WTC11 (cell line): Measurements from ENCODE around the gene PARD3B. TPM values are rescaled to one million over a fixed set of nuclear protein-coding genes. Genes with fewer than 3 reads are reported as not detected.

Experiments
- ATAC-seq: fragments of 200-7000 bp; cut with Tn5 transposase; 2 replicates; pipeline ENCODE4 v1.10.0; 2021; ENCODE audit warnings: mild to moderate bottlenecking, moderate library complexity
- CTCF ChIA-PET: fragments of 300-600 bp; sonication (Branson Sonifier 250); formaldehyde crosslinking; loops from one replicate; lab custom pipeline; 2021; ENCODE audit warnings: antibody characterized with exemption; lab: Charles Lee
- POLR2A ChIA-PET: fragments of 350-600 bp; sonication (Branson Sonifier 250); formaldehyde crosslinking; loops from one replicate; lab custom pipeline; 2021; ENCODE audit warnings: antibody characterized with exemption; lab: Charles Lee
- DNase-seq: peaks from one replicate; pipeline ENCODE4 v3.0.0; 2021; ENCODE audit warnings: low spot score
- H3K27ac Mint-ChIP-seq: 2 replicates; pipeline ENCODE4 v1.8.0; 2021; ENCODE audit warnings: mixed read lengths
- H3K27me3 Mint-ChIP-seq: 2 replicates; pipeline ENCODE4 v1.8.0; 2021; ENCODE audit warnings: low read depth, mild to moderate bottlenecking, moderate library complexity, mixed read lengths
- H3K36me3 Mint-ChIP-seq: 2 replicates; pipeline ENCODE4 v1.8.0; 2021; ENCODE audit warnings: mixed read lengths
- H3K4me1 Mint-ChIP-seq: 2 replicates; pipeline ENCODE4 v1.8.0; 2022; ENCODE audit warnings: mixed read lengths
- H3K4me3 Mint-ChIP-seq: 2 replicates; pipeline ENCODE4 v1.8.0; 2021; ENCODE audit warnings: mild to moderate bottlenecking, moderate library complexity, mixed read lengths
- H3K9me3 Mint-ChIP-seq: 2 replicates; pipeline ENCODE4 v1.8.0; 2021; ENCODE audit warnings: mixed read lengths
- CBFB ChIP-seq: sonication (generic); formaldehyde crosslinking; IDR thresholded peaks from 2 replicates; pipeline ENCODE4 v1.8.1; 2022; ENCODE audit warnings: mild to moderate bottlenecking, low read depth, missing genetic modification reagents
- ETV6 ChIP-seq: sonication (generic); formaldehyde crosslinking; IDR thresholded peaks from 2 replicates; pipeline ENCODE4 v1.8.1; 2022; ENCODE audit warnings: mild to moderate bottlenecking, missing genetic modification reagents
- FOXP1 ChIP-seq: sonication (generic); formaldehyde crosslinking; IDR thresholded peaks from 2 replicates; pipeline ENCODE4 v1.8.0; 2022; ENCODE audit warnings: missing genetic modification reagents, mild to moderate bottlenecking, moderate library complexity, borderline replicate concordance
- HMGA2 ChIP-seq: fragments of 250-450 bp; sonication (Bioruptor Pico); IDR thresholded peaks from 2 replicates; pipeline ENCODE4 v1.4.0; 2021; ENCODE audit warnings: mild to moderate bottlenecking, moderate library complexity
- IRF2 ChIP-seq: sonication (generic); formaldehyde crosslinking; IDR thresholded peaks from 2 replicates; pipeline ENCODE4 v1.8.0; 2022; ENCODE audit warnings: low read depth, missing genetic modification reagents, borderline replicate concordance
- NFATC4 ChIP-seq: fragments of 250-450 bp; sonication (Bioruptor Pico); IDR thresholded peaks from 2 replicates; pipeline ENCODE4 v1.9.0; 2021; ENCODE audit warnings: mild to moderate bottlenecking
- NFYB ChIP-seq: sonication (generic); formaldehyde crosslinking; conservative IDR thresholded peaks from 2 replicates; pipeline ENCODE4 v1.8.0; 2022; ENCODE audit warnings: low read depth, missing genetic modification reagents
- NR1H2 ChIP-seq: sonication (generic); formaldehyde crosslinking; IDR thresholded peaks from 2 replicates; pipeline ENCODE4 v1.9.0; 2021; ENCODE audit warnings: mild to moderate bottlenecking, moderate library complexity, missing genetic modification reagents
- SMAD3 ChIP-seq: sonication (generic); formaldehyde crosslinking; IDR thresholded peaks from 2 replicates; pipeline ENCODE4 v1.8.0; 2022; ENCODE audit warnings: missing genetic modification reagents, mild to moderate bottlenecking, borderline replicate concordance
- SMAD4 ChIP-seq: sonication (generic); formaldehyde crosslinking; IDR thresholded peaks from 2 replicates; pipeline ENCODE4 v1.8.0; 2022; ENCODE audit warnings: mild to moderate bottlenecking, missing genetic modification reagents
- SP1 ChIP-seq: sonication (generic); formaldehyde crosslinking; conservative IDR thresholded peaks from 2 replicates; pipeline ENCODE4 v1.8.1; 2022; ENCODE audit warnings: missing genetic modification reagents
- TEAD1 ChIP-seq: sonication (generic); formaldehyde crosslinking; IDR thresholded peaks from 2 replicates; pipeline ENCODE4 v1.8.0; 2022; ENCODE audit warnings: mild to moderate bottlenecking, missing genetic modification reagents
- TEAD4 ChIP-seq: sonication (generic); formaldehyde crosslinking; IDR thresholded peaks from 2 replicates; pipeline ENCODE4 v1.8.0; 2022; ENCODE audit warnings: mild to moderate bottlenecking, missing genetic modification reagents
- ZNF121 ChIP-seq: sonication (generic); formaldehyde crosslinking; IDR thresholded peaks from 2 replicates; pipeline ENCODE4 v1.8.0; 2023; ENCODE audit warnings: missing genetic modification reagents
- total RNA-seq: library from RNA; stranded (reverse); gene quantifications from 3 replicates; pipeline ENCODE4 v1.2.3, GENCODE V29; 2021
- TF ChIP-seq, protein P1 (sequence below): sonication (generic); formaldehyde crosslinking; IDR thresholded peaks from 2 replicates; pipeline ENCODE4 v1.8.1; 2022; ENCODE audit warnings: missing genetic modification reagents, borderline replicate concordance
- TF ChIP-seq, protein P2 (sequence below): sonication (generic); formaldehyde crosslinking; IDR thresholded peaks from 2 replicates; pipeline ENCODE4 v1.8.0; 2023; ENCODE audit warnings: missing genetic modification reagents, mild to moderate bottlenecking, borderline replicate concordance
- TF ChIP-seq, protein P3 (sequence below): fragments of 250-450 bp; sonication (Bioruptor Pico); IDR thresholded peaks from 2 replicates; pipeline ENCODE4 v1.9.0; 2021; ENCODE audit warnings: moderate library complexity, mild to moderate bottlenecking, inconsistent platforms, borderline replicate concordance
- TF ChIP-seq, protein P4 (sequence below): sonication (generic); formaldehyde crosslinking; IDR thresholded peaks from 2 replicates; pipeline ENCODE4 v1.8.1; 2022; ENCODE audit warnings: low read depth, missing genetic modification reagents, borderline replicate concordance
- TF ChIP-seq, protein P5 (sequence below): fragments of 200-600 bp; IDR thresholded peaks from 2 replicates; pipeline ENCODE4 v1.8.0; 2022; ENCODE audit warnings: antibody characterized with exemption
- TF ChIP-seq, protein P6 (sequence below): fragments of 250-450 bp; sonication (Bioruptor Pico); IDR thresholded peaks from 2 replicates; pipeline ENCODE4 v1.9.0; 2021; ENCODE audit warnings: mild to moderate bottlenecking
- TF ChIP-seq, protein P7 (sequence below): fragments of 250-450 bp; sonication (Bioruptor Pico); IDR thresholded peaks from 2 replicates; pipeline ENCODE4 v1.8.0; 2021; ENCODE audit warnings: mild to moderate bottlenecking
- TF ChIP-seq, protein P8 (sequence below): sonication (generic); formaldehyde crosslinking; IDR thresholded peaks from 2 replicates; pipeline ENCODE4 v1.8.0; 2022; ENCODE audit warnings: mild to moderate bottlenecking, missing genetic modification reagents

PARD3B gene
- total RNA-seq, 1 experiment from 2014 or later: 5.6 TPM

DNA sequence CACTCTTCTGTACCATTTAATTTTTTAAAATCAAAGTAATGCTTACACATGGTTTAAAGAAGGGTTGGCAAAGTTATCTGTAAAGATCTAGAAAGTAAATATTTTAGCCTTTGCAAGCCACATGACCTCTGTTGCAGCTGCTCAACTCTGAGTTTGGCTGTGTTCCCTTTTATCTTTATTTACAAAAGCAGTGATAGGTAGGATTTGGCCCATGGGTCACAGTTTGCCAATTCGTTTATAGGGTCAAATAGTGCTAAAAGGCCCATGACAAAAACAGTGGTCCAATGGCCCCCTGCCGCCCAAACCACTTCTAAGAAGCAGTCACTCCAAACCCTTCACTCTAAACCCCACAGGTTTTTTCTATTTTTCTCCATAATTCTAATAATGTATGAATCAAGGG lies 124.8 kb downstream of the PARD3B start (continued):
- TF ChIP-seq HMGA2 (CRISPR knock-in tag) (no peak), ETV6 (CRISPR knock-in tag) (no peak), NR1H2 (no peak), NFYB (no peak), SP1 (CRISPR knock-in tag) (no peak)
- TF ChIP-seq, protein P1, sequence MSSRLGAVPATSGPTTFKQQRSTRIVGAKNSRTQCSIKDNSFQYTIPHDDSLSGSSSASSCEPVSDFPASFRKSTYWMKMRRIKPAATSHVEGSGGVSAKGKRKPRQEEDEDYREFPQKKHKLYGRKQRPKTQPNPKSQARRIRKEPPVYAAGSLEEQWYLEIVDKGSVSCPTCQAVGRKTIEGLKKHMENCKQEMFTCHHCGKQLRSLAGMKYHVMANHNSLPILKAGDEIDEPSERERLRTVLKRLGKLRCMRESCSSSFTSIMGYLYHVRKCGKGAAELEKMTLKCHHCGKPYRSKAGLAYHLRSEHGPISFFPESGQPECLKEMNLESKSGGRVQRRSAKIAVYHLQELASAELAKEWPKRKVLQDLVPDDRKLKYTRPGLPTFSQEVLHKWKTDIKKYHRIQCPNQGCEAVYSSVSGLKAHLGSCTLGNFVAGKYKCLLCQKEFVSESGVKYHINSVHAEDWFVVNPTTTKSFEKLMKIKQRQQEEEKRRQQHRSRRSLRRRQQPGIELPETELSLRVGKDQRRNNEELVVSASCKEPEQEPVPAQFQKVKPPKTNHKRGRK (CRISPR knock-in tag): no peak
- TF ChIP-seq, protein P2, sequence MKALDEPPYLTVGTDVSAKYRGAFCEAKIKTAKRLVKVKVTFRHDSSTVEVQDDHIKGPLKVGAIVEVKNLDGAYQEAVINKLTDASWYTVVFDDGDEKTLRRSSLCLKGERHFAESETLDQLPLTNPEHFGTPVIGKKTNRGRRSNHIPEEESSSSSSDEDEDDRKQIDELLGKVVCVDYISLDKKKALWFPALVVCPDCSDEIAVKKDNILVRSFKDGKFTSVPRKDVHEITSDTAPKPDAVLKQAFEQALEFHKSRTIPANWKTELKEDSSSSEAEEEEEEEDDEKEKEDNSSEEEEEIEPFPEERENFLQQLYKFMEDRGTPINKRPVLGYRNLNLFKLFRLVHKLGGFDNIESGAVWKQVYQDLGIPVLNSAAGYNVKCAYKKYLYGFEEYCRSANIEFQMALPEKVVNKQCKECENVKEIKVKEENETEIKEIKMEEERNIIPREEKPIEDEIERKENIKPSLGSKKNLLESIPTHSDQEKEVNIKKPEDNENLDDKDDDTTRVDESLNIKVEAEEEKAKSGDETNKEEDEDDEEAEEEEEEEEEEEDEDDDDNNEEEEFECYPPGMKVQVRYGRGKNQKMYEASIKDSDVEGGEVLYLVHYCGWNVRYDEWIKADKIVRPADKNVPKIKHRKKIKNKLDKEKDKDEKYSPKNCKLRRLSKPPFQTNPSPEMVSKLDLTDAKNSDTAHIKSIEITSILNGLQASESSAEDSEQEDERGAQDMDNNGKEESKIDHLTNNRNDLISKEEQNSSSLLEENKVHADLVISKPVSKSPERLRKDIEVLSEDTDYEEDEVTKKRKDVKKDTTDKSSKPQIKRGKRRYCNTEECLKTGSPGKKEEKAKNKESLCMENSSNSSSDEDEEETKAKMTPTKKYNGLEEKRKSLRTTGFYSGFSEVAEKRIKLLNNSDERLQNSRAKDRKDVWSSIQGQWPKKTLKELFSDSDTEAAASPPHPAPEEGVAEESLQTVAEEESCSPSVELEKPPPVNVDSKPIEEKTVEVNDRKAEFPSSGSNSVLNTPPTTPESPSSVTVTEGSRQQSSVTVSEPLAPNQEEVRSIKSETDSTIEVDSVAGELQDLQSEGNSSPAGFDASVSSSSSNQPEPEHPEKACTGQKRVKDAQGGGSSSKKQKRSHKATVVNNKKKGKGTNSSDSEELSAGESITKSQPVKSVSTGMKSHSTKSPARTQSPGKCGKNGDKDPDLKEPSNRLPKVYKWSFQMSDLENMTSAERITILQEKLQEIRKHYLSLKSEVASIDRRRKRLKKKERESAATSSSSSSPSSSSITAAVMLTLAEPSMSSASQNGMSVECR (CRISPR knock-in tag): no peak
- TF ChIP-seq, protein P3, sequence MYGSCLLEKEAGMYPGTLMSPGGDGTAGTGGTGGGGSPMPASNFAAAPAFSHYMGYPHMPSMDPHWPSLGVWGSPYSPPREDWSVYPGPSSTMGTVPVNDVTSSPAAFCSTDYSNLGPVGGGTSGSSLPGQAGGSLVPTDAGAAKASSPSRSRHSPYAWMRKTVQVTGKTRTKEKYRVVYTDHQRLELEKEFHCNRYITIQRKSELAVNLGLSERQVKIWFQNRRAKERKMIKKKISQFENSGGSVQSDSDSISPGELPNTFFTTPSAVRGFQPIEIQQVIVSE: no peak
- TF ChIP-seq, protein P4, sequence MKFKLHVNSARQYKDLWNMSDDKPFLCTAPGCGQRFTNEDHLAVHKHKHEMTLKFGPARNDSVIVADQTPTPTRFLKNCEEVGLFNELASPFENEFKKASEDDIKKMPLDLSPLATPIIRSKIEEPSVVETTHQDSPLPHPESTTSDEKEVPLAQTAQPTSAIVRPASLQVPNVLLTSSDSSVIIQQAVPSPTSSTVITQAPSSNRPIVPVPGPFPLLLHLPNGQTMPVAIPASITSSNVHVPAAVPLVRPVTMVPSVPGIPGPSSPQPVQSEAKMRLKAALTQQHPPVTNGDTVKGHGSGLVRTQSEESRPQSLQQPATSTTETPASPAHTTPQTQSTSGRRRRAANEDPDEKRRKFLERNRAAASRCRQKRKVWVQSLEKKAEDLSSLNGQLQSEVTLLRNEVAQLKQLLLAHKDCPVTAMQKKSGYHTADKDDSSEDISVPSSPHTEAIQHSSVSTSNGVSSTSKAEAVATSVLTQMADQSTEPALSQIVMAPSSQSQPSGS (CRISPR knock-in tag): no peak

DNA sequence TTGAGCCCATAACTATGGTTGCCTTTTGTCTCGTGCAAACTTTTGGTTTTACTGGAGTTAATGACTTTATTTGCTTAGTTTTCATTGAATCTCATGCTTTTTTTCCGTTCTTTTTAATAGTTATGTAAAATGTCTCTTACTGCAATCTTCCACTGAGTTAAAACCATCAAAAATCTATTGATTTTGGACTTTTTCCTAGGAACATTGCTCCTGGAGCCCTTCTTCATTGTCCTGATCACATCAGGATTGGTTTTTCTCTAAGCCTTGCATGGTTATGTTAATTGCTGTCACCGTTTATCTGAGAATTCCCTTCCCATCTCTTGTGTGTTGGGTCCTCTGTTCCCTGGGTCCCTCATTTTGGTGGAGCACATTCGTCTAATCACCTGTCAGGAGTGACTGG lies 125.5 kb downstream of the PARD3B start:
- Mint-ChIP-seq H3K27me3 (no peaks in the 10 kb centered on the region), H3K9me3 (no peaks in the 10 kb centered on the region), H3K4me1 (peaks cover 33% of the 10 kb centered on the region), H3K36me3 (no peaks in the 10 kb centered on the region), H3K27ac (no peak overlapping the region)
- POLR2A ChIA-PET: no interaction called here
- CTCF ChIA-PET: no interaction called here
- no peak for ATAC-seq
- no peak for TF ChIP-seq ZNF121 (CRISPR knock-in tag)
- TF ChIP-seq SMAD3 (CRISPR knock-in tag): no peak
- TF ChIP-seq SMAD4 (CRISPR knock-in tag): no peak
- no peak for TF ChIP-seq IRF2
- TF ChIP-seq, all 79 proteins: peak for 0
- H3K4me3 Mint-ChIP-seq: no peak overlapping the region
- DNase-seq: no peak

DNA sequence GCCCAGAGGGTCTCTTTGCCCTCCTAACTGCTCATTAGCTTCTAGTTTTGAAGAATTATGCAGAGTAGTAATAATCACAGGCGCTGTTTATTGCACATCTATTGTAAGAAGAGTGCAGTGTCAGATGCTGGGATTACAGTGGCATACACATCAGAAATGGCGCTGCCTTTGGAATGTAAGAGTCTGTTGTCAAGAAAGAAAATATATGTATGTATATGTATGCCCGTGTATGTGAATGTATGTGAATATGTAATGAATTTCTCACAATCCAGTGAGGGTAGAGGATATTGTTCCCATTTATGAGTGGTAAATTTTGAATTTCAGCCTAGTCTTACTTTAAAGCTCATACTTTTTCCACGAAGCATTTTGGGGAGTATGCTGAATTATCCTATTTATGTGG lies 127.5 kb downstream of the PARD3B start:
- CTCF ChIA-PET: interaction anchor here (0.5 to 1.0 kb wide), 2 partner anchors 19 to 1008 kb away, joined by 3 to 4 read pairs; no protein-coding TSS in a partner anchor
- H3K4me1 Mint-ChIP-seq: peaks cover 33% of the 10 kb centered on the region
- TF ChIP-seq, protein P5, sequence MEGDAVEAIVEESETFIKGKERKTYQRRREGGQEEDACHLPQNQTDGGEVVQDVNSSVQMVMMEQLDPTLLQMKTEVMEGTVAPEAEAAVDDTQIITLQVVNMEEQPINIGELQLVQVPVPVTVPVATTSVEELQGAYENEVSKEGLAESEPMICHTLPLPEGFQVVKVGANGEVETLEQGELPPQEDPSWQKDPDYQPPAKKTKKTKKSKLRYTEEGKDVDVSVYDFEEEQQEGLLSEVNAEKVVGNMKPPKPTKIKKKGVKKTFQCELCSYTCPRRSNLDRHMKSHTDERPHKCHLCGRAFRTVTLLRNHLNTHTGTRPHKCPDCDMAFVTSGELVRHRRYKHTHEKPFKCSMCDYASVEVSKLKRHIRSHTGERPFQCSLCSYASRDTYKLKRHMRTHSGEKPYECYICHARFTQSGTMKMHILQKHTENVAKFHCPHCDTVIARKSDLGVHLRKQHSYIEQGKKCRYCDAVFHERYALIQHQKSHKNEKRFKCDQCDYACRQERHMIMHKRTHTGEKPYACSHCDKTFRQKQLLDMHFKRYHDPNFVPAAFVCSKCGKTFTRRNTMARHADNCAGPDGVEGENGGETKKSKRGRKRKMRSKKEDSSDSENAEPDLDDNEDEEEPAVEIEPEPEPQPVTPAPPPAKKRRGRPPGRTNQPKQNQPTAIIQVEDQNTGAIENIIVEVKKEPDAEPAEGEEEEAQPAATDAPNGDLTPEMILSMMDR: no peak
- TF ChIP-seq FOXP1 (CRISPR knock-in tag) (no peak), NFATC4 (CRISPR knock-in tag) (no peak), NR1H2 (no peak), TEAD1 (CRISPR knock-in tag) (no peak), TEAD4 (CRISPR knock-in tag) (no peak), CBFB (CRISPR knock-in tag) (no peak)
- TF ChIP-seq, protein P6, sequence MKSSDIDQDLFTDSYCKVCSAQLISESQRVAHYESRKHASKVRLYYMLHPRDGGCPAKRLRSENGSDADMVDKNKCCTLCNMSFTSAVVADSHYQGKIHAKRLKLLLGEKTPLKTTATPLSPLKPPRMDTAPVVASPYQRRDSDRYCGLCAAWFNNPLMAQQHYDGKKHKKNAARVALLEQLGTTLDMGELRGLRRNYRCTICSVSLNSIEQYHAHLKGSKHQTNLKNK (CRISPR knock-in tag): no peak
- TF ChIP-seq, protein P7, sequence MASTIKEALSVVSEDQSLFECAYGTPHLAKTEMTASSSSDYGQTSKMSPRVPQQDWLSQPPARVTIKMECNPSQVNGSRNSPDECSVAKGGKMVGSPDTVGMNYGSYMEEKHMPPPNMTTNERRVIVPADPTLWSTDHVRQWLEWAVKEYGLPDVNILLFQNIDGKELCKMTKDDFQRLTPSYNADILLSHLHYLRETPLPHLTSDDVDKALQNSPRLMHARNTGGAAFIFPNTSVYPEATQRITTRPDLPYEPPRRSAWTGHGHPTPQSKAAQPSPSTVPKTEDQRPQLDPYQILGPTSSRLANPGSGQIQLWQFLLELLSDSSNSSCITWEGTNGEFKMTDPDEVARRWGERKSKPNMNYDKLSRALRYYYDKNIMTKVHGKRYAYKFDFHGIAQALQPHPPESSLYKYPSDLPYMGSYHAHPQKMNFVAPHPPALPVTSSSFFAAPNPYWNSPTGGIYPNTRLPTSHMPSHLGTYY: no peak
- TF ChIP-seq, protein P8, sequence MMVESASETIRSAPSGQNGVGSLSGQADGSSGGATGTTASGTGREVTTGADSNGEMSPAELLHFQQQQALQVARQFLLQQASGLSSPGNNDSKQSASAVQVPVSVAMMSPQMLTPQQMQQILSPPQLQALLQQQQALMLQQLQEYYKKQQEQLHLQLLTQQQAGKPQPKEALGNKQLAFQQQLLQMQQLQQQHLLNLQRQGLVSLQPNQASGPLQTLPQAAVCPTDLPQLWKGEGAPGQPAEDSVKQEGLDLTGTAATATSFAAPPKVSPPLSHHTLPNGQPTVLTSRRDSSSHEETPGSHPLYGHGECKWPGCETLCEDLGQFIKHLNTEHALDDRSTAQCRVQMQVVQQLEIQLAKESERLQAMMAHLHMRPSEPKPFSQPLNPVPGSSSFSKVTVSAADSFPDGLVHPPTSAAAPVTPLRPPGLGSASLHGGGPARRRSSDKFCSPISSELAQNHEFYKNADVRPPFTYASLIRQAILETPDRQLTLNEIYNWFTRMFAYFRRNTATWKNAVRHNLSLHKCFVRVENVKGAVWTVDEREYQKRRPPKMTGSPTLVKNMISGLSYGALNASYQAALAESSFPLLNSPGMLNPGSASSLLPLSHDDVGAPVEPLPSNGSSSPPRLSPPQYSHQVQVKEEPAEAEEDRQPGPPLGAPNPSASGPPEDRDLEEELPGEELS: no peak

More for the DNA sequence above, 127.5 kb downstream of the PARD3B start:
- H3K4me3 Mint-ChIP-seq: no peak overlapping the region
- no peaks in the 10 kb centered on the region for H3K27me3 Mint-ChIP-seq
- POLR2A ChIA-PET: no interaction called here
- no peak for DNase-seq
- no peak overlapping the region for H3K27ac Mint-ChIP-seq
- ATAC-seq: no peak
- H3K9me3 Mint-ChIP-seq: no peaks in the 10 kb centered on the region
- no peaks in the 10 kb centered on the region for H3K36me3 Mint-ChIP-seq
